HEK293 (cell line): ENCODE data around the gene RFXAP.

Source experiments
- CTCF ChIA-PET: fragments of 350-600 bp; formaldehyde crosslinking; extraction: SDS; loops from one replicate; lab custom pipeline; 2021; ENCODE audit warnings: antibody characterized with exemption; lab: Yijun Ruan, JAX
- POLR2A ChIA-PET: fragments of 300-600 bp; formaldehyde crosslinking; extraction: SDS; loops from one replicate; lab custom pipeline; 2020; ENCODE audit warnings: antibody characterized with exemption, inconsistent platforms; lab: Yijun Ruan, JAX
- H3K27ac ChIP-seq: fragments of 200-500 bp; sonication (Bioruptor generic); 2 replicates; pipeline ENCODE4 v1.5.1; 2014; ENCODE audit warnings: low read depth, low read length, control low read depth, inconsistent platforms; ENCODE audit errors: extremely low read depth
- H3K36me3 ChIP-seq, 2 experiments: fragments of 200-500 bp in 1 of 2; sonication (Bioruptor generic) in 1 of 2; 1 replicate in 1 of 2; 2 replicates in 1 of 2; pipeline ENCODE4 v1.5.1; 2014 to 2017; ENCODE audit warnings: inconsistent platforms in 2 of 2, low read length in 2 of 2; ENCODE audit not compliant: control insufficient read depth in 2 of 2, insufficient read depth in 1 of 2
- H3K4me1 ChIP-seq: fragments of 200-500 bp; sonication (Bioruptor generic); 2 replicates; pipeline ENCODE4 v1.5.1; 2014; ENCODE audit warnings: mild to moderate bottlenecking, low read length, inconsistent platforms; ENCODE audit not compliant: control insufficient read depth, insufficient read depth
- H3K4me3 ChIP-seq: 2 replicates; pipeline ENCODE4 v1.5.1; 2011; ENCODE audit warnings: low read depth, mild to moderate bottlenecking, control low read depth, low read length, moderate library complexity
- H3K9me3 ChIP-seq: fragments of 200-500 bp; sonication (Bioruptor generic); 2 replicates; pipeline ENCODE4 v1.5.1; 2014; ENCODE audit warnings: low read depth, low read length, inconsistent platforms; ENCODE audit not compliant: control insufficient read depth, insufficient read depth
- KLF10 ChIP-seq: fragments of 450-650 bp; IDR thresholded peaks from 2 replicates; pipeline ENCODE4 v1.5.1; 2018; ENCODE audit warnings: missing biosample characterization, mild to moderate bottlenecking, missing genetic modification characterization
- PRDM1 ChIP-seq: fragments of 450-650 bp; formaldehyde crosslinking; IDR thresholded peaks from 2 replicates; pipeline ENCODE4; 2016; ENCODE audit warnings: missing biosample characterization, missing genetic modification characterization
- RBAK ChIP-seq: fragments of 450-650 bp; formaldehyde crosslinking; IDR thresholded peaks from 2 replicates; pipeline ENCODE4 v1.5.1; 2016; ENCODE audit warnings: missing biosample characterization, missing genetic modification characterization
- WT1 ChIP-seq: fragments of 450-650 bp; formaldehyde crosslinking; IDR thresholded peaks from 2 replicates; pipeline ENCODE4 v1.5.1; 2016; ENCODE audit warnings: missing biosample characterization, missing genetic modification characterization
- ZBTB48 ChIP-seq: fragments of 450-650 bp; formaldehyde crosslinking; IDR thresholded peaks from 2 replicates; pipeline ENCODE4 v1.5.1; 2016; ENCODE audit warnings: missing biosample characterization, missing genetic modification characterization
- ZBTB7A ChIP-seq: fragments of 450-650 bp; formaldehyde crosslinking; IDR thresholded peaks from 2 replicates; pipeline ENCODE4 v1.5.1; 2016; ENCODE audit warnings: low read depth, missing biosample characterization, missing genetic modification characterization
- ZFP3 ChIP-seq: fragments of 450-650 bp; formaldehyde crosslinking; IDR thresholded peaks from 2 replicates; pipeline ENCODE4 v1.5.1; 2016; ENCODE audit warnings: low read depth, missing biosample characterization, missing genetic modification characterization
- ZNF350 ChIP-seq: fragments of 450-650 bp; formaldehyde crosslinking; IDR thresholded peaks from 2 replicates; pipeline ENCODE4 v1.5.0; 2017; ENCODE audit warnings: missing biosample characterization, mild to moderate bottlenecking, missing genetic modification characterization
- ZNF426 ChIP-seq: fragments of 450-650 bp; formaldehyde crosslinking; IDR thresholded peaks from 2 replicates; pipeline ENCODE4 v1.5.1; 2017; ENCODE audit warnings: missing biosample characterization, missing genetic modification characterization, mild to moderate bottlenecking, inconsistent platforms, moderate library complexity
- ZNF510 ChIP-seq: fragments of 450-650 bp; formaldehyde crosslinking; IDR thresholded peaks from 2 replicates; pipeline ENCODE4 v1.5.1; 2018; ENCODE audit warnings: mild to moderate bottlenecking, missing genetic modification characterization, missing biosample characterization; ENCODE audit not compliant: insufficient replicate concordance
- ZNF670 ChIP-seq: fragments of 450-650 bp; formaldehyde crosslinking; IDR thresholded peaks from 2 replicates; pipeline ENCODE4 v1.5.1; 2016; ENCODE audit warnings: missing biosample characterization, missing genetic modification characterization, low read depth
- ZNF785 ChIP-seq: fragments of 450-650 bp; formaldehyde crosslinking; IDR thresholded peaks from 2 replicates; pipeline ENCODE4 v1.5.1; 2016; ENCODE audit warnings: missing biosample characterization, missing genetic modification characterization
- ZNF792 ChIP-seq: fragments of 450-650 bp; formaldehyde crosslinking; IDR thresholded peaks from 2 replicates; pipeline ENCODE4 v1.5.1; 2016; ENCODE audit warnings: missing biosample characterization, missing genetic modification characterization
- TF ChIP-seq, protein P1 (sequence below): fragments of 450-650 bp; formaldehyde crosslinking; IDR thresholded peaks from 2 replicates; pipeline ENCODE4 v1.5.1; 2017; ENCODE audit warnings: missing biosample characterization, missing genetic modification characterization
- TF ChIP-seq, protein P2 (sequence below): fragments of 450-650 bp; formaldehyde crosslinking; IDR thresholded peaks from 2 replicates; pipeline ENCODE4 v1.5.0; 2017; ENCODE audit warnings: missing biosample characterization, missing genetic modification characterization, borderline replicate concordance
- TF ChIP-seq, protein P3 (sequence below): fragments of 450-650 bp; formaldehyde crosslinking; IDR thresholded peaks from 2 replicates; pipeline ENCODE4; 2016; ENCODE audit warnings: missing biosample characterization, missing genetic modification characterization
- TF ChIP-seq, protein P4 (sequence below): fragments of 450-650 bp; formaldehyde crosslinking; IDR thresholded peaks from 2 replicates; pipeline ENCODE4 v1.5.1; 2016; ENCODE audit warnings: missing biosample characterization, missing genetic modification characterization
- TF ChIP-seq, protein P5 (sequence below): fragments of 450-650 bp; formaldehyde crosslinking; IDR thresholded peaks from 2 replicates; pipeline ENCODE4 v1.5.1; 2016; ENCODE audit warnings: missing biosample characterization, missing genetic modification characterization

Gene RFXAP

DNA sequence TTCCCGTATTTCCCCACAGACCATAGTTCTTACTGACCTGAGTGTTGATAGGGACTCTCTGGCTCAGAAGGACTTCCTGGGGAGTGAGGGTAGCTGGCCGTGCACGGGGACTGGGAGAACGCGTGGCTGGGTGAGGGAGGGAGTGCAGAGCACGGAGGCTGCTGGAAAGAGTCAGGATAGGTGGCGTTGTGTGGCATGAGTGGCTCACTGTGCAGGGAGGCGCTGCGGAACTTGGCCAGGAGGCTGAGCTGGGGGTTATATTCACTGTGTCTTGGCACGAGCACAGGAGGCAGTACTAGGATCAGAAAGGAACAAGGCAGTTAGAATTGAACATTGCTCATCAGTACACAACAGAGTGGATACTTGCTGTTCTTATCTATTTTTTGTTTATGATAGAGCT, 53.6 kb downstream of the RFXAP start:
- CTCF ChIA-PET = interaction anchor here (0.7 kb wide), 1 partner anchor 109 kb away, joined by 3 read pairs; no protein-coding TSS in a partner anchor
- H3K27ac ChIP-seq = no peak overlapping the region
- H3K36me3 ChIP-seq = peaks cover 4 to 47% of the 10 kb centered on the region in 2 experiments; a peak in 2 of 3 replicates
- H3K9me3 ChIP-seq = no peaks in the 10 kb centered on the region
- no peaks in the 10 kb centered on the region; the same call in 1 of the 2 replicates for H3K4me1 ChIP-seq
- TF ChIP-seq ZBTB7A (tag by site-specific recombination) (no peak), ZNF670 (tag by site-specific recombination) (no peak), ZNF426 (tag by site-specific recombination) (no peak), KLF10 (tag by site-specific recombination) (no peak)
- TF ChIP-seq, protein P1, sequence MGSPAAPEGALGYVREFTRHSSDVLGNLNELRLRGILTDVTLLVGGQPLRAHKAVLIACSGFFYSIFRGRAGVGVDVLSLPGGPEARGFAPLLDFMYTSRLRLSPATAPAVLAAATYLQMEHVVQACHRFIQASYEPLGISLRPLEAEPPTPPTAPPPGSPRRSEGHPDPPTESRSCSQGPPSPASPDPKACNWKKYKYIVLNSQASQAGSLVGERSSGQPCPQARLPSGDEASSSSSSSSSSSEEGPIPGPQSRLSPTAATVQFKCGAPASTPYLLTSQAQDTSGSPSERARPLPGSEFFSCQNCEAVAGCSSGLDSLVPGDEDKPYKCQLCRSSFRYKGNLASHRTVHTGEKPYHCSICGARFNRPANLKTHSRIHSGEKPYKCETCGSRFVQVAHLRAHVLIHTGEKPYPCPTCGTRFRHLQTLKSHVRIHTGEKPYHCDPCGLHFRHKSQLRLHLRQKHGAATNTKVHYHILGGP (tag by site-specific recombination) = no peak
- POLR2A ChIA-PET = no interaction called here
- H3K4me3 ChIP-seq = no peak overlapping the region

DNA sequence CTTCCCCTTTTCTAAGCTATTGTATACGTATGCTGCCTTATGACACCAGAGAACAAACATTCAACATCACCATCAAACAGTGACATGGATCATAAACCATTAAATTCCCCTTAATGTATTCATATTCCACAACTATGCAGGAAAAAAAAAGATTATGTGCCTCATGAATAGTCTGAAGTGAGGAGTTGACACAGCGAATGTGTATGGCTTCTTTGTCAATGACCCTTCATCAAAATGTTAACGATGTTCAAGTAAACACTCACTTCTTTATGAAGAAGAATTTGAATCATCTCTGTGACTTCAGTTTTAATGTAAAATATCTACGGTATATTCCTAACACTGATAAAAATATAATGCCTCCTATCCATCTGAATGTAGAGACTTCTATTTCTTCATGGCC, 56.4 kb downstream of the RFXAP start:
- POLR2A ChIA-PET = no interaction called here

More for the DNA sequence above, 56.4 kb downstream of the RFXAP start:
- CTCF ChIA-PET = interaction anchor here (0.7 kb wide), 1 partner anchor 1469 kb away, joined by 3 read pairs; no protein-coding TSS in a partner anchor
- H3K27ac ChIP-seq = no peak overlapping the region
- no peak overlapping the region for H3K4me3 ChIP-seq
- TF ChIP-seq ZNF350 (tag by site-specific recombination) (no peak), ZNF785 (tag by site-specific recombination) (no peak), ZNF510 (no peak), RBAK (tag by site-specific recombination) (no peak), ZFP3 (tag by site-specific recombination) (no peak), WT1 (tag by site-specific recombination) (no peak), ZNF792 (tag by site-specific recombination) (no peak), PRDM1 (tag by site-specific recombination) (no peak), ZBTB48 (no peak)
- TF ChIP-seq, protein P2, sequence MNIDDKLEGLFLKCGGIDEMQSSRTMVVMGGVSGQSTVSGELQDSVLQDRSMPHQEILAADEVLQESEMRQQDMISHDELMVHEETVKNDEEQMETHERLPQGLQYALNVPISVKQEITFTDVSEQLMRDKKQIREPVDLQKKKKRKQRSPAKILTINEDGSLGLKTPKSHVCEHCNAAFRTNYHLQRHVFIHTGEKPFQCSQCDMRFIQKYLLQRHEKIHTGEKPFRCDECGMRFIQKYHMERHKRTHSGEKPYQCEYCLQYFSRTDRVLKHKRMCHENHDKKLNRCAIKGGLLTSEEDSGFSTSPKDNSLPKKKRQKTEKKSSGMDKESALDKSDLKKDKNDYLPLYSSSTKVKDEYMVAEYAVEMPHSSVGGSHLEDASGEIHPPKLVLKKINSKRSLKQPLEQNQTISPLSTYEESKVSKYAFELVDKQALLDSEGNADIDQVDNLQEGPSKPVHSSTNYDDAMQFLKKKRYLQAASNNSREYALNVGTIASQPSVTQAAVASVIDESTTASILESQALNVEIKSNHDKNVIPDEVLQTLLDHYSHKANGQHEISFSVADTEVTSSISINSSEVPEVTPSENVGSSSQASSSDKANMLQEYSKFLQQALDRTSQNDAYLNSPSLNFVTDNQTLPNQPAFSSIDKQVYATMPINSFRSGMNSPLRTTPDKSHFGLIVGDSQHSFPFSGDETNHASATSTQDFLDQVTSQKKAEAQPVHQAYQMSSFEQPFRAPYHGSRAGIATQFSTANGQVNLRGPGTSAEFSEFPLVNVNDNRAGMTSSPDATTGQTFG = no peak
- TF ChIP-seq, protein P3, sequence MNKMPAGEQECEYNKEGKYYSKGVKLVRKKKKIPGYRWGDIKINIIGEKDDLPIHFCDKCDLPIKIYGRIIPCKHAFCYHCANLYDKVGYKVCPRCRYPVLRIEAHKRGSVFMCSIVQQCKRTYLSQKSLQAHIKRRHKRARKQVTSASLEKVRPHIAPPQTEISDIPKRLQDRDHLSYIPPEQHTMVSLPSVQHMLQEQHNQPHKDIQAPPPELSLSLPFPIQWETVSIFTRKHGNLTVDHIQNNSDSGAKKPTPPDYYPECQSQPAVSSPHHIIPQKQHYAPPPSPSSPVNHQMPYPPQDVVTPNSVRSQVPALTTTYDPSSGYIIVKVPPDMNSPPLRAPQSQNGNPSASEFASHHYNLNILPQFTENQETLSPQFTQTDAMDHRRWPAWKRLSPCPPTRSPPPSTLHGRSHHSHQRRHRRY (tag by site-specific recombination) = no peak
- TF ChIP-seq, protein P4, sequence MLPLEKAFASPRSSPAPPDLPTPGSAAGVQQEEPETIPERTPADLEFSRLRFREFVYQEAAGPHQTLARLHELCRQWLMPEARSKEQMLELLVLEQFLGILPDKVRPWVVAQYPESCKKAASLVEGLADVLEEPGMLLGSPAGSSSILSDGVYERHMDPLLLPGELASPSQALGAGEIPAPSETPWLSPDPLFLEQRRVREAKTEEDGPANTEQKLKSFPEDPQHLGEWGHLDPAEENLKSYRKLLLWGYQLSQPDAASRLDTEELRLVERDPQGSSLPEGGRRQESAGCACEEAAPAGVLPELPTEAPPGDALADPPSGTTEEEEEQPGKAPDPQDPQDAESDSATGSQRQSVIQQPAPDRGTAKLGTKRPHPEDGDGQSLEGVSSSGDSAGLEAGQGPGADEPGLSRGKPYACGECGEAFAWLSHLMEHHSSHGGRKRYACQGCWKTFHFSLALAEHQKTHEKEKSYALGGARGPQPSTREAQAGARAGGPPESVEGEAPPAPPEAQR (tag by site-specific recombination) = no peak
- TF ChIP-seq, protein P5, sequence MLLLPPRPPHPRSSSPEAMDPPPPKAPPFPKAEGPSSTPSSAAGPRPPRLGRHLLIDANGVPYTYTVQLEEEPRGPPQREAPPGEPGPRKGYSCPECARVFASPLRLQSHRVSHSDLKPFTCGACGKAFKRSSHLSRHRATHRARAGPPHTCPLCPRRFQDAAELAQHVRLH = no peak
- peaks cover 4 to 45% of the 10 kb centered on the region in 2 experiments; a peak in 2 of 3 replicates for H3K36me3 ChIP-seq
- no peaks in the 10 kb centered on the region; the same call in 1 of the 2 replicates for H3K4me1 ChIP-seq
- no peaks in the 10 kb centered on the region for H3K9me3 ChIP-seq
